A673 (cell line): ENCODE data around the gene PLA2G15.

Experiments
- CTCF ChIP-seq: fragments of 300-800, 200-600 bp; sonication (generic); conservative IDR thresholded peaks from 2 replicates; pipeline ENCODE4 v1.5.1; 2017; ENCODE audit warnings: low read depth, mild to moderate bottlenecking, antibody characterized with exemption, low read length, moderate library complexity, mixed read lengths
- EZH2 ChIP-seq: fragments of 200-600 bp; sonication (generic); IDR thresholded peaks from 2 replicates; pipeline ENCODE4 v1.6.1; 2017; ENCODE audit warnings: borderline replicate concordance, low read depth, mild to moderate bottlenecking, mixed read lengths, antibody characterized with exemption, low read length; ENCODE audit not compliant: poor library complexity, severe bottlenecking

- TF ChIP-seq CTCF, result no peak
- TF ChIP-seq EZH2, result no peak
Measured at GRCh38 chr16:68300734-68301459, 55.7 kb downstream of the PLA2G15 start.
